Head of caudate nucleus (tissue), 42 donors: ENCODE data around the gene KRT81.
"Not testable (repeated sequence)": the region's sequence is repeated elsewhere in the genome, so short reads cannot be mapped to it uniquely, and the experiment has no call there.

ENCODE experiments used
- DNase-seq, 42 donors: peaks; one replicate each; pipeline versions ENCODE4 v3.0.0 to v3.0.0-alpha.2; 2020 to 2021; ENCODE audit warnings: mixed read lengths in 7 of 42
- intact Hi-C: fragments of 100-400 bp; cut with DNase I; formaldehyde crosslinking; loops from one replicate; pipeline ENCODE4 v1.15.0; 2022

KRT81 gene

DNA sequence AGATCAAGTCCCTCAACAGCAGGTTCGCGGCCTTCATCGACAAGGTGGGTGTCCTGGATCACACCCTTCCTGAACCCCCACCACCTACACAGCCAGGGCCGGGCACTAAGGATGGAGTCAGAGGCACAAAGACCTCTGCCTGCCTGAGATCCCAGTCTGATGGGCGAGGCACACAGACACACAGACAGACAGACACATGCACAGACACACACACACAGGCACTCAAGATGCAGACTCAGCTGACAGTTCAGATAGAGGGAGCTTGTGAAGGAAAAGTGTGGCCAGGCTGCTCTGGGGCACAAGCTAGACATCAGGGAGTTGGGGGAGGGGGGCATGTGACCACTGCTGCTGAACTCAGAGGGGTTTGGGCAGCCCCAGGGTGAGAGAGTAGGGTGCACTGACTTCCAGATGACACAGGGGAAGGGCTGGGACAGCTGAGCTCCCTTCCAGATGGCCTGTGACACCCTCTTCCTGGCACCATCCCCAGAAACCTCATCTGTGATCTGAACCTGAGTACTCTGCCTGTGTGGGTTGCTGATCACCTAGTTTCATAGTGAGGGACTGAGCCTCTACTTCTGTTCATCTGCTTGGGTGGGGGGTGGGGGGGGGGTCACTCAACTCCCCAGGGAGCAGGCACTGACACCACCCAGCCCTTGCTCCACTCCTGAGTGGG, 11.0 kb upstream of the KRT81 start:
- intact Hi-C loops, DNase-seq: not testable (repeated sequence)

GRCh38 chr12:52301721-52302120, 10.4 kb upstream of the KRT81 start:
- DNase-seq, intact Hi-C loops: not testable (repeated sequence)

- intact Hi-C loops: no loop called here
- DNase-seq: no peak
Observed at GRCh38 chr12:52300796-52301691, 9.7 kb upstream of the KRT81 start.

DNA sequence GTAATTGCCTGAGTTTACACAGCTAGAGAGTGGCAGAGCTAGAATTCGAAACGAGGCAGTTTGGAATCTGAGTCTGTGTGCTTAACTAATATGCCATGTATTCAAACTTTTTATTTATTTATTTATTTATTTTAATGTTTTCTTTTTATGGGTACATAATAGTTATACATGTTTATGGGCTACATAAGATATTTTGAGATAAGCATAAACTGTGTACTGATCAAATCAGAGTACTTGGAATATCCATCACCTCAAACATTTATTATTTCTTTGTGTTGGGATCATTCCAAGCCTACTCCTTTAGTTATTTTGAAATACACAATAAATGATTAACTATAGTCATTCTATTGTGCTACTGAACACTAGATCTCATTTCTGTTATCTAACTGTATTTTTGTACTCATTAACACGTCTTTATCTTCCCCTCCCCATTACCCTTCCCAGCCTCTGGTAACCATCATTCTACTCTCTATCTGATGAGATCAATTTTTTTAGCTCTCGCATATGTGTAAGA, 7.4 kb upstream of the KRT81 start:
- no peak for DNase-seq
- intact Hi-C loops: no loop called here

DNA sequence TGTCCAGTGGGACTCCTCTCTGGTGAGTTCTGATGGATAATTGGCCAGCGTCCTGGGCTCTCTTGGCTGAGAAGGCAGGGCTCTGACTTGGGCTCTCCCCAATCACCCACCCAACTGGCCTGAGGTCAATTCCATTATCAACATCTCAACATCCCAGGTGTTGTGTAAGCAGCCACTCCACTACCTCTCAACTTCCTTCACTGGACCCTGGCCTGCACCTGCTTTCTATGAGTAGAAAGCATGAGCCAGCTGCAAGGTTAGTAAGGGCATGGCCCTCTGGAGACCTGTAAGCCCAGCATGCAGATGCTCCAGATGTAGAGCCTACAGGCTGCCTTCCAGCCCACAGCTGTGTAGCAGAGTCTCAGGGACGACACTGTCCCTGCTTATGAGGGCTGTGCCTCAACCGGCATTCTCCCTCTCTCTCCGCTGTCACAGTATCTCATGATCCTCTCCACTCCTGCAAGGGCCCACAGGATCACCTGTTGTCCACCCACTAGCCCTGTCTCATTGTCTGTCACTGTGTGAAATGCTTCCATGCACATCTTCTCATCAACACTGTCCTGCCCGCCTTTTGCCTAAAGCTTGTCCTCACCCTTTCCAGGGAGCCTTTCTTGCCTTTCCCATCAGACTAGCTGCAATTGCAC, 5.4 kb upstream of the KRT81 start:
- DNase-seq: peak in 3 of 42 donors; percentile 2 to 9 (median 7)
- intact Hi-C loops: no loop called here

DNA sequence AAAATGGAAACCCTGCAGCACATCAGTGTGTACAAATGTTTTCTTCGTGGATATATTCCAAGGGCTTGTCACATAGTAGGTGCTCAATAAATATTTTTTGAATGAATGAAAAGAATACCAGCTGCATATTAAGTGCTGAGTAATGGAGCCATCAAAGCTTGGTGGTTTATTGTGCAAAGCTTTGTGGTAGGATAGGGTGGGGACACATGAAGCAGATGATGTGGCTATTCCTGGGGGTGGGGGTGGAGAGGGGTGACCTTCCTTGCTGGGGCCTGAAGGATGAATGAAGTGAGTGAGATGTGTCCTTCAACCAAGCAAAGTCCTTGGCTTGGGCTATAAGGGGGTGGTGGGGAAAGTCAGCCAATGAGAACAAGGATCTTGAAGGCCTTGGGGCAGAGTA, 4.3 kb upstream of the KRT81 start:
- intact Hi-C loops: no loop called here
- DNase-seq: no peak

GRCh38 chr12:52294803-52295202, 3.5 kb upstream of the KRT81 start:
- DNase-seq: no peak
- intact Hi-C loops: no loop called here

- DNase-seq: peak in 2 of 42 donors; percentile 4 to 19
- intact Hi-C loops: no loop called here
Observed at GRCh38 chr12:52293926-52294325, 2.6 kb upstream of the KRT81 start.

DNA sequence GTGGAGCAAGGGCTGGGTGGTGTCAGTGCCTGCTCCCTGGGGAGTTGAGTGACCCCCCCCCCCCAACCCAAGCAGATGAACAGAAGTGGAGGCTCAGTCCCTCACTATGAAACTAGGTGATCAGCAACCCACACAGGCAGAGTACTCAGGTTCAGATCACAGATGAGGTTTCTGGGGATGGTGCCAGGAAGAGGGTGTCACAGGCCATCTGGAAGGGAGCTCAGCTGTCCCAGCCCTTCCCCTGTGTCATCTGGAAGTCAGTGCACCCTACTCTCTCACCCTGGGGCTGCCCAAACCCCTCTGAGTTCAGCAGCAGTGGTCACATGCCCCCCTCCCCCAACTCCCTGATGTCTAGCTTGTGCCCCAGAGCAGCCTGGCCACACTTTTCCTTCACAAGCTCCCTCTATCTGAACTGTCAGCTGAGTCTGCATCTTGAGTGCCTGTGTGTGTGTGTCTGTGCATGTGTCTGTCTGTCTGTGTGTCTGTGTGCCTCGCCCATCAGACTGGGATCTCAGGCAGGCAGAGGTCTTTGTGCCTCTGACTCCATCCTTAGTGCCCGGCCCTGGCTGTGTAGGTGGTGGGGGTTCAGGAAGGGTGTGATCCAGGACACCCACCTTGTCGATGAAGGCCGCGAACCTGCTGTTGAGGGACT, 725 bp downstream of the KRT81 start:
- DNase-seq, intact Hi-C loops: not testable (repeated sequence)

DNA sequence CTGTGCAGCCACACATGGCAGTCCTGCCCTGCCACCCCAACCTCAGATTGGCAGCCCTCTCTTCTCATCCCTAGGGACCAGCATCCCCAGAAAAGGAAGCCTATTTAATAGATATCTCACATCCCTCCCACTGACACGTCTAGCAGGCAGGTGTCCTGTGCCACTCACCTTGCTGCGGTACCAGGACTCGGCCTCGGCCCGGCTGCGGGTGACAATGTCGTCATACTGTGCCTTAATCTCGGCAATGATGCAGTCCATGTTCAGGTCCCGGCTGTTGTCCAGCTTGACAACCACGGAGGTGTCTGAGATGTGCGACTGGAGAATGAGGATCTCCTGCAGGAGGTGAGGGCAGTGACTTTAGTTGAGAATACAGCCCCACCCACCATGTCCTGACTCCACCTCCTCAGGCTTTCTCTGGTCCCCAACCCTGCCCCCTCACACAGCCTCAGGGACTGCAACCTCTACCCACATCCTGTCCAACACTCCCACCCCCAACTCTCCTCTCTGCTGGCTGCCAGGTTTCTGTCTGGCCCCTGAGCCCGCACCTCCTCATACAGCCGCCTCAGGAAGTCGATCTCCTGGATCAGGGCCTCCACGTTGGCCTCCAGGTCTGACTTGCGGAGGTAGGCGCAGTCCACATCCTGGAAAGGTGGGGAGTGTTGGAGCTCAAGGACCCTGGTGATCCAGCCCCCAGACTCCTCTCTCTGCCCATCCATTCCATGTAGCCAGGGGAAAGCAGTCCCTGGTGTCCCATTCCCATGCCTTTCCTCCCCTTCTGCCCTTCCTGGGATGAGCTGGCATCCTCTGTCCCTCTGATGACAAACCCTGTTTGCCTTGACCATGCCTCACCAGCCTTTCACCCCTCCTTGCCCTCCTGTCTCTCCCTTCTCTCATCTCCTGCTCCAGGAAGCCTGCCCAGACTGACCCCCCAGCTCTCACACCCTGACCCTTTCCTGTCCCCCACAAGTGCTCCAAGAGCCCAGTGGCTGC, 3.2 kb downstream of the KRT81 start:
- intact Hi-C loops: not testable (repeated sequence)
- peak in 4 of 42 donors; percentile 4 to 28 (median 20) for DNase-seq

- peak in 4 of 42 donors; percentile 7 to 19 (median 16) for DNase-seq
- intact Hi-C loops: not testable (repeated sequence)
Observed at GRCh38 chr12:52286857-52287785, 4.2 kb downstream of the KRT81 start.

GRCh38 chr12:52285851-52286530, 5.3 kb downstream of the KRT81 start:
- intact Hi-C loops: no loop called here
- peak in 3 of 42 donors; percentile 18 to 28 (median 23) for DNase-seq

- intact Hi-C loops: no loop called here
- DNase-seq: peak in 1 of 42 donors; percentile 10
Observed at GRCh38 chr12:52285172-52285745, 6.1 kb downstream of the KRT81 start.

DNA sequence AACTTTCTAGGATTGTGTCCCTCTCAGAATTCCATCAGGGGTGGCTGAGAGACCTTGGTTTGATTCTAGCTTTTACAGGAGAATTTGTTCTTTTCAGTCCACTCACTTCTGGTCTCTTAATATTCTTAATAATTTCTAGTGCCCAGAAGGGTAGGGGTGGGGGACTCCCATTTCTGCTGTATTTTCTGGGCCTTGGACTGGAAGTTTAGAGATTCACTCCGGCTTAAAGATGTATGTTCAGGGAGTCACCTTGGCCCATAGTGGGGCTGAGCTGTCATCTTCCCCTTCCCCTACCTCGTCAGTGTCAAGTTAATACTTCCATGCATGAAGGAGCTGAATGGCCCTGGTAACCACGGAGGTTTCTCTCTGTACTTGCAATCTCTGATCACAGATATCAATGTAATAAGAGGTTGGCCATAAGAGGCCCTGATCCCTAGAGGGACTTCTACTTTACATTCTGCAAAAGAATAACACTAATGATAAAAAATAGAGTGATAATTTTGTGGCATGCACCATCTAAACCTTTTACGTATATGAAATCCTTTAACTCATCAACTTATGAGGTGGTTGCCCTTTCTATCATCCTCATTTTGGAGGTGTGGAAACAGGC, 6.7 kb downstream of the KRT81 start:
- intact Hi-C loops: no loop called here
- peak in 2 of 42 donors; percentile 19 to 22 for DNase-seq

GRCh38 chr12:52280796-52281560, 10.4 kb downstream of the KRT81 start:
- DNase-seq: peak in 3 of 42 donors; percentile 8 to 28 (median 18)
- intact Hi-C loops: no loop called here
